Measurements from ENCODE around the gene CERS2. TPM values are rescaled to one million over a fixed set of nuclear protein-coding genes. Genes with fewer than 3 reads are reported as not detected.

CERS2 gene
- total and polyA plus RNA-seq, 4 donors: 155 to 308 (median 216) TPM

DNA sequence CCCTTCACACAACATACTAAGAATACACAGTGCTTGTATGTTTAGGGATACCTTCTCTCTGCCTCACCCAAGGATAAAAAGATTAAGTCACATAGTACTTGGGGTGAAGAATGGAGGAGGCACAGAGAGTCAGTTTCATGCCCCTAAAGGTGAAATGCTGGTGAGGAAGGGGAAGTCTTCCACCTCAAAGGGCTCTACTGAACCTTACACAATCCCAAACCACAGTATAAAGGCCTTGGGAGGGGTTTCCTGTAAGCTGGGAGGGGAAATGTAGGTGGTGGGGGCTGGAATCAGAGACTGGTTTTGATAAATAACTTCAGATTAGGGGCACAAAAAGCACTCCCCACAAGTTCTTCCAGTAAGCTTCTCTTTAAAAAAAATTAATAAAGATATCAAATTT, 28.5 kb upstream of the CERS2 start:
- TF ChIP-seq, protein P1, sequence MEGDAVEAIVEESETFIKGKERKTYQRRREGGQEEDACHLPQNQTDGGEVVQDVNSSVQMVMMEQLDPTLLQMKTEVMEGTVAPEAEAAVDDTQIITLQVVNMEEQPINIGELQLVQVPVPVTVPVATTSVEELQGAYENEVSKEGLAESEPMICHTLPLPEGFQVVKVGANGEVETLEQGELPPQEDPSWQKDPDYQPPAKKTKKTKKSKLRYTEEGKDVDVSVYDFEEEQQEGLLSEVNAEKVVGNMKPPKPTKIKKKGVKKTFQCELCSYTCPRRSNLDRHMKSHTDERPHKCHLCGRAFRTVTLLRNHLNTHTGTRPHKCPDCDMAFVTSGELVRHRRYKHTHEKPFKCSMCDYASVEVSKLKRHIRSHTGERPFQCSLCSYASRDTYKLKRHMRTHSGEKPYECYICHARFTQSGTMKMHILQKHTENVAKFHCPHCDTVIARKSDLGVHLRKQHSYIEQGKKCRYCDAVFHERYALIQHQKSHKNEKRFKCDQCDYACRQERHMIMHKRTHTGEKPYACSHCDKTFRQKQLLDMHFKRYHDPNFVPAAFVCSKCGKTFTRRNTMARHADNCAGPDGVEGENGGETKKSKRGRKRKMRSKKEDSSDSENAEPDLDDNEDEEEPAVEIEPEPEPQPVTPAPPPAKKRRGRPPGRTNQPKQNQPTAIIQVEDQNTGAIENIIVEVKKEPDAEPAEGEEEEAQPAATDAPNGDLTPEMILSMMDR (IDR thresholded peaks at IDR 0.05; ENCODE audit: control extremely low read depth, extremely low read depth): no peak
- no peak for ATAC-seq (ENCODE audit: insufficient read depth, low FRiP score)
- no peak overlapping the region for H3K4me3 ChIP-seq
- no peaks in the 10 kb centered on the region for H3K9me3 ChIP-seq (ENCODE audit: control insufficient read depth in 4 of 4, insufficient read depth in 3 of 4, low read length in 3 of 4)
- H3K27me3 ChIP-seq (ENCODE audit: control insufficient read depth in 3 of 3, insufficient read depth in 3 of 3, low read length in 2 of 3): no peaks in the 10 kb centered on the region
- peaks cover 13 to 24% (median 18%) of the 10 kb centered on the region in 4 donors for H3K36me3 ChIP-seq (ENCODE audit: control insufficient read depth in 4 of 4, insufficient read depth in 4 of 4, low read length in 4 of 4)
- H3K9ac ChIP-seq (ENCODE audit: insufficient read depth in 1 of 2, low read length in 2 of 2): peak overlapping the region in 1 of 2 donors; percentile 65
- peaks cover 7 to 37% (median 18%) of the 10 kb centered on the region in 5 donors for H3K4me1 ChIP-seq (ENCODE audit: control insufficient read depth in 5 of 5, insufficient read depth in 5 of 5, low read length in 5 of 5)
- no peak for DNase-seq
- H3K27ac ChIP-seq (ENCODE audit: low read depth in 1 of 2, low read length in 1 of 2): no peak overlapping the region

DNA sequence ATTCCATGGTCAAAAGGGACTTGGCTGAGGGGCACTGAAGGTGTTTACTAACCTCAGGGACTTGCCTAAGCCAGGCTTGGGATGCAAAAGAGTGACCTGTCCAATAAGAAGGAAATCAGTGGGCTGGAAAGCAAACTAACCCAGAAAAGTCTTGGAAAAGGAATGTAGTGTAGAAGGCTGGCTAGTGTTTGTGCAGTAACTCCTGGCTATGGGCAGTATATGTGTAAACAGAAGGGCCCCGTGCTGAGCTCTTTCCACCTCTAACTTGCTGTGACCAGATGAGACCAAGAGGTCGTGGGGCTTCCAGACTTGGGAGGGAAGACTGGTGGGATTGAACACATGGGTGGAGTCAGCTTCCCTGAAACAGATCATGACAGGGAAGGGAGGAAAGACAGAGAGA, 28.0 kb upstream of the CERS2 start:
- peak overlapping the region in 1 of 2 donors; percentile 46 for H3K27ac ChIP-seq (ENCODE audit: low read depth in 1 of 2, low read length in 1 of 2)
- DNase-seq (no peak), ATAC-seq (ENCODE audit: insufficient read depth, low FRiP score) (no peak)
- TF ChIP-seq, protein P1 (IDR thresholded peaks at IDR 0.05; ENCODE audit: control extremely low read depth, extremely low read depth): no peak
- H3K4me3 ChIP-seq: no peak overlapping the region
- peak overlapping the region in 1 of 2 donors; percentile 65 for H3K9ac ChIP-seq (ENCODE audit: insufficient read depth in 1 of 2, low read length in 2 of 2)
- 33 to 65% methylated on average over 2 of the region's 2 CpGs for WGBS, 2 donors
- H3K27me3 ChIP-seq (ENCODE audit: control insufficient read depth in 3 of 3, insufficient read depth in 3 of 3, low read length in 2 of 3): no peaks in the 10 kb centered on the region
- H3K36me3 ChIP-seq (ENCODE audit: control insufficient read depth in 4 of 4, insufficient read depth in 4 of 4, low read length in 4 of 4): peaks cover 13 to 25% (median 22%) of the 10 kb centered on the region in 4 donors
- H3K9me3 ChIP-seq (ENCODE audit: control insufficient read depth in 4 of 4, insufficient read depth in 3 of 4, low read length in 3 of 4): no peaks in the 10 kb centered on the region
- H3K4me1 ChIP-seq (ENCODE audit: control insufficient read depth in 5 of 5, insufficient read depth in 5 of 5, low read length in 5 of 5): peaks cover 5 to 33% (median 14%) of the 10 kb centered on the region in 5 donors

DNA sequence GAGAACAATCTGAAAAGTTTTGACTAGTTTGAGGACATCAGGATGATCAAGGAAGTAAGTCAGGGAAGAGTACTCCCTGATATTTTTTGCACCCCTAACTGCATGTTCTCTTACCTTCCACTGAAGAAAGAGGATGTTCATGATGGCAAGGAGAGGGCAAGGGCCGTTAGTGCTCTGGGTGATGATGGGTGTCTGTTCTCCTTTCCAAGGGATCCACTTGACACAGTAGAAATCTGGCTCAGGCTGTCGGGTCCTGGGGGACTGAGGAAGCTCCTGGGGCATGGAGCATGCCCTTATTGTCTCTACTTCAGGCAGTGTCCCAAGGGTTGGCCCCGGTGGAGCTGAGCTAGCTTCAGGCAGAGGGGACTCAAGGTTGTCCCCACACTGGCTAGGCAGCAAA, 27.4 kb upstream of the CERS2 start:
- ATAC-seq (ENCODE audit: insufficient read depth, low FRiP score) (no peak), DNase-seq (no peak)
- Histone ChIP-seq H3K4me3 (no peak overlapping the region), H3K9me3 (ENCODE audit: control insufficient read depth in 4 of 4, insufficient read depth in 3 of 4, low read length in 3 of 4) (no peaks in the 10 kb centered on the region), H3K36me3 (ENCODE audit: control insufficient read depth in 4 of 4, insufficient read depth in 4 of 4, low read length in 4 of 4) (peaks cover 13 to 26% (median 24%) of the 10 kb centered on the region in 4 donors), H3K27ac (ENCODE audit: low read depth in 1 of 2, low read length in 1 of 2) (no peak overlapping the region), H3K9ac (ENCODE audit: insufficient read depth in 1 of 2, low read length in 2 of 2) (no peak overlapping the region), H3K27me3 (ENCODE audit: control insufficient read depth in 3 of 3, insufficient read depth in 3 of 3, low read length in 2 of 3) (no peaks in the 10 kb centered on the region), H3K4me1 (ENCODE audit: control insufficient read depth in 5 of 5, insufficient read depth in 5 of 5, low read length in 5 of 5) (peaks cover 3 to 32% (median 13%) of the 10 kb centered on the region in 5 donors)
- WGBS, 2 donors: 46 to 79% methylated on average over 3 of the region's 3 CpGs
- TF ChIP-seq, protein P1 (IDR thresholded peaks at IDR 0.05; ENCODE audit: control extremely low read depth, extremely low read depth): no peak

DNA sequence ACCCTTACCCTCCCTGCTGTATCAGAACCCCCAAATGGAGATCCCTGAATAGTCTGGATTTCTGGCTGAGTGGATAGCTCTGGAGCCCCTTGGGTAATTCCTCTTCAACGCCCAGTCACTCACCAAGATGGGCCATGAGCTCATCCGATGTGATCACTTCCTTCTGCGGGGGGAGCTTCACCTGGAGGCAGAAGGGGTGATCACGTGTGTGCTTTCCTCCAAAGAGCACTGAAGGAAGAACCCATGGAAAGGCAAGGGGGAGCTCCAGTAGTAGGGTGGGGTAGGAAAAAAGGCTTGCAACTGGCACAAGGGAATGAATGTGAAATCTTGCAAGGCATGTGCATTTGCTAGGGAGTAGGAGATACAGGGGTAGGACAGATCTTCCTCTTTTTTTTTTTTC, 27.0 kb upstream of the CERS2 start:
- no peaks in the 10 kb centered on the region for H3K9me3 ChIP-seq (ENCODE audit: control insufficient read depth in 4 of 4, insufficient read depth in 3 of 4, low read length in 3 of 4)
- H3K27ac ChIP-seq (ENCODE audit: low read depth in 1 of 2, low read length in 1 of 2): no peak overlapping the region
- peaks cover 13 to 28% (median 27%) of the 10 kb centered on the region in 4 donors for H3K36me3 ChIP-seq (ENCODE audit: control insufficient read depth in 4 of 4, insufficient read depth in 4 of 4, low read length in 4 of 4)
- DNase-seq: no peak
- ATAC-seq (ENCODE audit: insufficient read depth, low FRiP score): no peak
- TF ChIP-seq, protein P1 (IDR thresholded peaks at IDR 0.05; ENCODE audit: control extremely low read depth, extremely low read depth): no peak
- H3K27me3 ChIP-seq (ENCODE audit: control insufficient read depth in 3 of 3, insufficient read depth in 3 of 3, low read length in 2 of 3): no peaks in the 10 kb centered on the region
- H3K4me3 ChIP-seq: no peak overlapping the region
- H3K4me1 ChIP-seq (ENCODE audit: control insufficient read depth in 5 of 5, insufficient read depth in 5 of 5, low read length in 5 of 5): peaks cover 3 to 28% (median 11%) of the 10 kb centered on the region in 5 donors
- WGBS, 2 donors: 27 to 66% methylated on average over 4 of the region's 4 CpGs
- H3K9ac ChIP-seq (ENCODE audit: insufficient read depth in 1 of 2, low read length in 2 of 2): no peak overlapping the region
